ENCODE results near the gene HDAC11. TPM values are rescaled to one million over a fixed set of nuclear protein-coding genes. Genes with fewer than 3 reads are reported as not detected.

The HDAC11 gene
- total RNA-seq, 1 experiment from 2014 or later: 7.0 TPM

GRCh38 chr3:13545952-13546454, 65.9 kb downstream of the HDAC11 start:
- Histone ChIP-seq H3K4ac (ENCODE audit: low read depth, low read length) (no peak overlapping the region), H3K56ac (ENCODE audit: insufficient read length, low read depth, low read length) (no peak overlapping the region), H3K23ac (ENCODE audit: insufficient read length, low read depth, low read length) (no peak overlapping the region), H3K9ac (ENCODE audit: extremely low read depth, insufficient read length, low read length) (no peak overlapping the region), H3T11ph (ENCODE audit: low read length) (no peak overlapping the region), H2BK15ac (ENCODE audit: low read depth, low read length) (no peak overlapping the region), H3K27ac (ENCODE audit: insufficient read length, low read depth, low read length) (no peak overlapping the region), H4K91ac (ENCODE audit: insufficient read length, low read depth, low read length) (no peak overlapping the region), H2BK5ac (ENCODE audit: insufficient read length, low read length) (no peak overlapping the region), H2BK12ac (ENCODE audit: insufficient read length, low read depth, low read length) (no peak overlapping the region), H2AK5ac (ENCODE audit: insufficient read length, low read length) (no peak overlapping the region), H3K79me1 (ENCODE audit: insufficient read depth, low read depth, low read length, poor library complexity, severe bottlenecking) (no peaks in the 10 kb centered on the region), H3K9me3 (ENCODE audit: control insufficient read depth, low read depth, low read length) (no peaks in the 10 kb centered on the region), H4K8ac (replicated peaks; ENCODE audit: insufficient read length, low read depth, low read length) (no peak overlapping the region), H3K79me2 (ENCODE audit: insufficient read depth, low read length) (no peaks in the 10 kb centered on the region), H3K14ac (ENCODE audit: insufficient read depth, low read length) (no peak overlapping the region), H3K27me3 (ENCODE audit: insufficient read depth, low read length) (no peaks in the 10 kb centered on the region; the same call in 1 of the 2 replicates), H3K4me1 (ENCODE audit: insufficient read depth, low read length) (no peaks in the 10 kb centered on the region; the same call in 1 of the 2 replicates), H4K20me1 (ENCODE audit: control insufficient read depth, insufficient read depth, insufficient read length) (no peaks in the 10 kb centered on the region), H3K23me2 (ENCODE audit: insufficient read length, low read depth, low read length, poor library complexity, severe bottlenecking) (no peaks in the 10 kb centered on the region), H2BK120ac (ENCODE audit: low read depth, low read length, poor library complexity, severe bottlenecking) (no peak overlapping the region), H3K4me2 (ENCODE audit: insufficient read depth, insufficient read length, low read length) (no peak overlapping the region), H3K18ac (ENCODE audit: insufficient read length, low read depth, low read length) (no peak overlapping the region), H4K5ac (ENCODE audit: insufficient read length, low read depth, low read length) (no peak overlapping the region), H2BK20ac (ENCODE audit: low read depth, low read length, poor library complexity, severe bottlenecking) (no peak overlapping the region), H2AFZ (ENCODE audit: low read length) (no peak overlapping the region)
- DNase-seq: no peak
- no CpG with 5 or more reads among the region's 9 CpGs for WGBS (ENCODE audit: extremely low coverage, insufficient read length, low lambda C conversion rate)
- Mint-ChIP-seq H3K36me3 (ENCODE audit: insufficient read depth in 1 of 3, low read depth in 3 of 3) (peaks cover 0 to 2% (median 0%) of the 10 kb centered on the region in 3 experiments; a peak in 2 of 7 replicates), H3K4me3 (no peak overlapping the region), H3K27me3 (ENCODE audit: low read depth) (peaks cover 41% of the 10 kb centered on the region), H3K27ac (no peak overlapping the region), H3K4me1 (peaks cover 22 to 38% of the 10 kb centered on the region in 2 experiments), H3K9me3 (peaks cover 0 to 2% of the 10 kb centered on the region in 2 experiments; a peak in 1 of 5 replicates)
- TF ChIP-seq CTCF (conservative IDR thresholded peaks at IDR 0.05): no peak

Data from H9 (cell line).